NOMO-1 treated with DMSO at 0.1 percent for 48 hours (cell line): ENCODE results near the gene SLC22A2.
"Not testable (repeated sequence)": the region's sequence is repeated elsewhere in the genome, so short reads cannot be mapped to it uniquely, and the experiment has no call there.

ENCODE experiments used
- DNase-seq: peaks from one replicate; lab custom pipeline; 2025; ENCODE audit not compliant: unreplicated experiment; lab: John Stamatoyannopoulos, UW

The SLC22A2 gene

GRCh38 chr6:160258346-160259142 is at the start of gene SLC22A2:
SLC22A2 (minus strand) TSS chr6:160258821; CDS start chr6:160258757, 64 bp downstream.
- no peak for DNase-seq

- no peak for DNase-seq
Observed at GRCh38 chr6:160305926-160306713, 47.5 kb upstream of the SLC22A2 start.

DNA sequence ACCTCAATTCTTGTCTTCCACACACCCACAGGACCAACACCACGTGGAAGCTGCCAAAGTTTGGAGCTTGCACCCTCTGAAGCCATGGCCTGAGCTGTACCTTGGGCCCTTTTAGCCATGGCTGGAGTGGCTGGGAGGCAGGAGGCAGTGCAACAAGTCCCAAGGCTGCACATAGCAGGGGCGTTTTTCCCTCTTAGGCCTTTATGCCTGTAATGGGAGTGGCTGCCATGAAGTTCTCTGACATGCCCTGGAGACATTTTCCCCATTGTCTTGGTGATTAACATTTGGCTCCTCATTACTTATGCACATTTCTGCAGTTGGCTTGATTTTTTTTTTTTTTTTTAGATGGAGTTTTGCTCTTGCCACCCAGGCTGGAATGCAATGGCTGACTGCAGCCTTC is 45.2 kb upstream of the SLC22A2 start:
- DNase-seq: no peak

- DNase-seq: not testable (repeated sequence)
Observed at GRCh38 chr6:160302431-160303082, 43.9 kb upstream of the SLC22A2 start.

- DNase-seq: no peak
Observed at GRCh38 chr6:160301339-160301738, 42.7 kb upstream of the SLC22A2 start.

GRCh38 chr6:160300076-160300695 is 41.6 kb upstream of the SLC22A2 start:
- no peak for DNase-seq

- DNase-seq: no peak
Observed at GRCh38 chr6:160299559-160299958, 40.9 kb upstream of the SLC22A2 start.

DNA sequence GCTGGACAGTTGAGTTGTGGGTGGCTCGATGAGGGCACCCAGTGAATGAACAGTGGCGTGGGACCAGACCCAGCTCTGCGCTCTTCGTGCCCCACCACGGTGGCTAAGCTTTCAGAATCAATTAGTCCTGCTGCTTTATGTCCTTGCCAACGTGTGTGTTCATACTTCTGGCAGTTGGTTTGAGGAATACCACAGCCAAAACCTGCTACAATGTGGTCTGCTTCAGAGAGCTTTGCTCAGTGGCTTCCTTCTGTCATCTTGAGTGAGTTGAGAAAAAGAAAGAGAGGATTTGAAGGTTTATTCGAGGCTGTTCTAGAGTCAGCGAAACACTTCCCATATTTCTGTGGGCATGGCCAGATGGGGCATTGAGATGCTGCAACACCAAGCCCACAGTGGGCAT is 39.5 kb upstream of the SLC22A2 start:
- DNase-seq: no peak

DNA sequence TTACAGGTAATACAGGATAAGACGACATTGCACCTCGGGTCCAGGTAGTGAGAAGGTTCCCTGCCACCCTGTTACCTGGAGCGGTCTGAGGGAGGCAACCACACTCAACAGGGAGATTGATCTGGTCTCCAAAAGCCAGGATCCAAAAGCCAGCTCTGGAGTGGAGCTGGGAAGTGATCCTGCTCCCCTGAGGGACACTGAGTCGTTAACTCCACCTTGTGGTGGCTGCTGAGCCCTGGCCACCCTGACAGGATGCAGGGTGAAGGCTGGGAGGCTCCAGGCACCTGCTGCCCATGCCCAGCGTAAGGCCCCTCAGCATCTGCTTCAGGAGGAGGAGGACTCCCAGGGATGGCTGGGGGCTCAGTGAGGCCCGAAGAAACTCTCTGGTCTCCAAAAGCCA is 38.7 kb upstream of the SLC22A2 start:
- DNase-seq: no peak

GRCh38 chr6:160293844-160294243 is 35.2 kb upstream of the SLC22A2 start:
- no peak for DNase-seq

DNA sequence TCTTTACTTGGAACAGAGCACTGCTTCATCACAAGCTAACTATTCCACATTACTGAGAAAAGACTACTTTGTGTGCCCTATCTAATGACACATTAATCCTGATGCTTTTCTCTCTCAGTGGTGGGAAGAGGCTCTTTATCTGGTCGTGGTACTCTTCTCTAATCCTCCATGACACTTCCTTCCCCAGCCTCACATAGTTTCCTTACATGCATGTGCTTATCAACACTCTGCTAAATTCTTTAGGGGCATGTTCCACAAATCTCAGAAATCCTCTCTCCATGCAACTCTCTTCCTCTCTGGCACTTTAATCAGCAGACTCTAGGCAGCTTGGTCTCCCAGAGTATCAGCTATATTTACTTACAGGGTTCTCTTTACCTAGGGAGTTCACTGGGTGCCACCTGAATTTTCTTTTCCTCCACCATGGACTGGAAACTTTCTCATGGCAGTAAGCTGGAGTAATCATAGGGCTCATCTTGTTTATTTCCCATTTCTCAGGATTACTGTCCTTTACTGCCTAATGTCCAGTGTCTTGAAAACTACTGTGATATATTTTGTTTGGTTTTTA is 27.0 kb upstream of the SLC22A2 start:
- DNase-seq: no peak

- DNase-seq: no peak
Observed at GRCh38 chr6:160284575-160284974, 26.0 kb upstream of the SLC22A2 start.

- no peak for DNase-seq
Observed at GRCh38 chr6:160282444-160282843, 23.8 kb upstream of the SLC22A2 start.

DNA sequence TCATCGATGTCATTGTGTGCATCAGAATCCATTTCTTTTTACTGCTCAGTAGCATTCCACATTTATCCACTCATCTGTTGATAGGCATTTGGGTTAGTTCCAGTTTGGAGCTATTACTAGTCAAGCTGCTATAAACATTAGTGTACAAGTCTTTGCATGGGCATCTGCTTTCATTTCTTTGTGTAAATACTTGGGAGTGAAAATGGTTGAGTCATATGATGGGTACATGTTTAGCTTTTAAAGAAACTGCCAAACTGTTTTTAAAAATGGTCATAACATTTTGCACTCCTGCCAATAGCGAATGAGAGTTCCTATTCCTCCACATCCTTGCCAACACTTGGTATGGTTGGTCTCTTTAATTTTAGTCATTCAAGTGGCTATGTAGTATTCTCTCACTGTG is 21.2 kb upstream of the SLC22A2 start:
- no peak for DNase-seq

GRCh38 chr6:160278786-160279310 is 20.2 kb upstream of the SLC22A2 start:
- no peak for DNase-seq

- no peak for DNase-seq
Observed at GRCh38 chr6:160278311-160278710, 19.7 kb upstream of the SLC22A2 start.

DNA sequence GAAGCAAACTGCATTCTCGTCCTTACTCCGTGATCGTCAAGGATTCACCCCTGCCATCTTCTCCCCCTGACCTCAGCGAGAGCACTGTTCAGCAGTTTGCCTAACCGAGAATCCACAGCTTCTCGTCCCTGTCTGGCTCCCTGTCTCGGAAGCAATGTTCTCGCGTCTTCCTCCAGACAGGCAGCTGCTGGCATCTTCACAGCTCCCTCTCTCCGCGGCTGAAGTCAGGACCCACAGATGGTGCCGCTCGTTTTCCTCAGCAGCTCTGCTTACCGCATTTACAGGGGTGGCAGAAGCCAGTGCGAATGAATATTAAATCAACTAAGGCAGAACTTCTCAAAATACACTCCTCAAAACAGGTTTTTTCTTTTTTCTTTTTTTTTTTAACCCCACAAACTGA is 18.9 kb upstream of the SLC22A2 start:
- DNase-seq: no peak

GRCh38 chr6:160277144-160277543 is 18.5 kb upstream of the SLC22A2 start:
- DNase-seq: no peak

DNA sequence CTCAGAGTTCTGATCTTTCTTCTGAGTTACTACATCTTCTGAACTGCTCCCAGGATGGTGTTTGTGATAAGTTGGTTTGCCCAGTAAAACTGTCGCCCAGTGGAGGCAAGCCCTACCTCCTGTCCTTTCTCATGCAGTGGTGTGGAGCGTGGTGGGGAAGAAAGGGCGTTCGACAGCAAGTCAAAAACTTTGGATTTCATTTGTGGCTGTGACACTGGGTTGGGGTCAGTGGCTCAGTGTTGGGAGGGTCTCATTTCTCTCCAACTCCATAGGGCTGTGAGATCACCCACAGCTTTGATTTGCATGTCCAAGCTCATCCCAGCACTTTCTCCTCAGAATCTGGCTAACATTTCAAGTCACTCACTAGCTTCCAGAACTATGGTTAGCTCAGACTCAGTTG is 17.5 kb upstream of the SLC22A2 start:
- DNase-seq: no peak

- DNase-seq: no peak
Observed at GRCh38 chr6:160275511-160276003, 16.9 kb upstream of the SLC22A2 start.
